Measurements from ENCODE around the gene B4GALT3.

DNA sequence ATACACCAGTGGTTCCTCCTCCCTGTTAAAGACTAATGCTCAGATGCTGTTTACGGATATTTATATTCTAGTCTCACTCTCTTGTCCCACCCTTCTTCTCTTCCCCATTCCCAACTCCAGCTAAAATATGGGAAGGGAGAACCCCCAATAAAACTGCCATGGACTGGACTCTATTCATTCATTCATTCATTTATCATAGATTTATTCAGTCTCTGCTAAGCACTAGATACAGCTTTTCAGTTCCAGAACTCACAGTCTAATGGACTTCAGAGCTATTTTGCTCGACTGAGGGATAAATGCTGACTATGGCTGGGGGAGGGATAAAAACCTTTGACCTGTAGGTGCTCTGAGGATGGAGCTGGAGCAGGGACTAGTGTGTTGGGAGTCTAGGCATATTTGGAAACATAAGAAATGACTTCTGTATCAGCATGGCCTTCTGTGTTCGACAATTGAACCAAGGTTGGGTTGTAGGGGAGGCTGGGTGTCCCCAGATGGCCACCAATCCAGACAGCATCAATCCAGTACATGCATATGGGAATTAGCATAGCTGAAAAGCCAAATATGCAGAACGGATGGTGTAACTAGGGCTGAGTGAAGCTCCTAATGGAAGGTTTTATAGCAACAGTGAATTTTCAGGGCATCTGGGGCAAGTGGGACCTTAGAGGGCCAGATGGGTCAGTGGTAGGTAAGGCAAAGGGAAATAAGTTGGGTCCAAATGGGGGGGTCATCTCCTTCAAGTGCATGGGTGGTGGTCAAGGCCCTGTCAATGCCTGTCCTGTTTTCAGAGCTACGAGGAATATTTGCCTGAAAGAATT lies 42.0 kb upstream of the B4GALT3 start:
- TF ChIP-seq, protein P1, sequence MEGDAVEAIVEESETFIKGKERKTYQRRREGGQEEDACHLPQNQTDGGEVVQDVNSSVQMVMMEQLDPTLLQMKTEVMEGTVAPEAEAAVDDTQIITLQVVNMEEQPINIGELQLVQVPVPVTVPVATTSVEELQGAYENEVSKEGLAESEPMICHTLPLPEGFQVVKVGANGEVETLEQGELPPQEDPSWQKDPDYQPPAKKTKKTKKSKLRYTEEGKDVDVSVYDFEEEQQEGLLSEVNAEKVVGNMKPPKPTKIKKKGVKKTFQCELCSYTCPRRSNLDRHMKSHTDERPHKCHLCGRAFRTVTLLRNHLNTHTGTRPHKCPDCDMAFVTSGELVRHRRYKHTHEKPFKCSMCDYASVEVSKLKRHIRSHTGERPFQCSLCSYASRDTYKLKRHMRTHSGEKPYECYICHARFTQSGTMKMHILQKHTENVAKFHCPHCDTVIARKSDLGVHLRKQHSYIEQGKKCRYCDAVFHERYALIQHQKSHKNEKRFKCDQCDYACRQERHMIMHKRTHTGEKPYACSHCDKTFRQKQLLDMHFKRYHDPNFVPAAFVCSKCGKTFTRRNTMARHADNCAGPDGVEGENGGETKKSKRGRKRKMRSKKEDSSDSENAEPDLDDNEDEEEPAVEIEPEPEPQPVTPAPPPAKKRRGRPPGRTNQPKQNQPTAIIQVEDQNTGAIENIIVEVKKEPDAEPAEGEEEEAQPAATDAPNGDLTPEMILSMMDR (IDR thresholded peaks at IDR 0.05): no peak
- no peak for TF ChIP-seq POLR2A (IDR thresholded peaks at IDR 0.05)
